Central memory CD8-positive, alpha-beta T cell (primary cell): Measurements from ENCODE around the gene MARCHF7.
"Not testable (repeated sequence)": the region's sequence is repeated elsewhere in the genome, so short reads cannot be mapped to it uniquely, and the experiment has no call there.

Experiments used
- ATAC-seq: fragments of 150-1000 bp; cut with Tn5 transposase; replicated peaks from 2 replicates; pipeline ENCODE4 v1.10.0; 2022; ENCODE audit warnings: mild to moderate bottlenecking, moderate FRiP score, moderate number of reproducible peaks; ENCODE audit not compliant: poor library complexity, severe bottlenecking; ENCODE audit errors: extremely low read depth
- DNase-seq, 2 donors: peaks; one replicate each; pipeline ENCODE4 v3.0.0; 2021; ENCODE audit warnings: low spot score in 2 of 2
- H3K27ac Mint-ChIP-seq: one replicate; pipeline ENCODE4 v1.8.0; 2022; ENCODE audit warnings: low read depth, mild to moderate bottlenecking, moderate library complexity, mixed read lengths
- H3K27me3 Mint-ChIP-seq: one replicate; pipeline ENCODE4 v1.8.0; 2022; ENCODE audit warnings: mixed read lengths
- H3K36me3 Mint-ChIP-seq: one replicate; pipeline ENCODE4 v1.8.0; 2022; ENCODE audit warnings: mild to moderate bottlenecking, moderate library complexity, mixed read lengths; ENCODE audit not compliant: insufficient read depth
- H3K4me1 Mint-ChIP-seq: one replicate; pipeline ENCODE4 v1.8.0; 2022; ENCODE audit warnings: mixed read lengths
- H3K4me3 Mint-ChIP-seq: one replicate; pipeline ENCODE4 v1.8.0; 2022; ENCODE audit warnings: mild to moderate bottlenecking, moderate library complexity, mixed read lengths
- H3K9me3 Mint-ChIP-seq: one replicate; pipeline ENCODE4 v1.8.0; 2022; ENCODE audit warnings: mixed read lengths

Gene MARCHF7

DNA sequence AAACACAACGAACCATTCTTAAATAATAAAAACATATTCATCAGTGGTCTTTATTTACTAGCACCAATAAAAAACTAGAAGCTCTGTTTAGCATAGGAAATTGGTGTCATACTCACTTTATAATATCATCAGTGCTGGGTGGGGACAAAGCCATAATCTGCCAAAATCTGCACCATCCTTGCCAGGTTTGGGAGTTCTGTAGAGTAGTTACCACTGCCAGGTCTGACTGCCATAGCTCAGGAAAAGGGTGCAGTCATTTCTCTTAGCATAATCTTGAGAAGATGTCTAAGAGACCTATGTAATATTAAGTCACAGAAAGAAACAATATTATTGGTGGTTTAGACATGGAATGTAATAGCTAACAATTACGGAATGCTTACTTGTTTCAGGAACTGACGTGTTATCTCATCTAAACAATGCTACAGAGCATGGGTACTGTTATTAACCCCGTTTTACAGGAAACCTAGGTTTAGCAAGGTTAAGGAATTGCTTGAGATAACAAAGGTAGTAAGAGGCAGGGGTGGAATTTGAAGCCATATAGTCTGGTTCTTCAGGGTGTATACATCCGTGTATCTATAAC, 1.6 kb upstream of the MARCHF7 start:
- no peak overlapping the region for H3K27ac Mint-ChIP-seq
- DNase-seq (no peak), ATAC-seq (no peak)
- H3K36me3 Mint-ChIP-seq: peaks cover 25% of the 10 kb centered on the region
- H3K9me3 Mint-ChIP-seq: no peaks in the 10 kb centered on the region
- peaks cover 36% of the 10 kb centered on the region for H3K4me1 Mint-ChIP-seq
- no peak overlapping the region for H3K4me3 Mint-ChIP-seq
- no peaks in the 10 kb centered on the region for H3K27me3 Mint-ChIP-seq

DNA sequence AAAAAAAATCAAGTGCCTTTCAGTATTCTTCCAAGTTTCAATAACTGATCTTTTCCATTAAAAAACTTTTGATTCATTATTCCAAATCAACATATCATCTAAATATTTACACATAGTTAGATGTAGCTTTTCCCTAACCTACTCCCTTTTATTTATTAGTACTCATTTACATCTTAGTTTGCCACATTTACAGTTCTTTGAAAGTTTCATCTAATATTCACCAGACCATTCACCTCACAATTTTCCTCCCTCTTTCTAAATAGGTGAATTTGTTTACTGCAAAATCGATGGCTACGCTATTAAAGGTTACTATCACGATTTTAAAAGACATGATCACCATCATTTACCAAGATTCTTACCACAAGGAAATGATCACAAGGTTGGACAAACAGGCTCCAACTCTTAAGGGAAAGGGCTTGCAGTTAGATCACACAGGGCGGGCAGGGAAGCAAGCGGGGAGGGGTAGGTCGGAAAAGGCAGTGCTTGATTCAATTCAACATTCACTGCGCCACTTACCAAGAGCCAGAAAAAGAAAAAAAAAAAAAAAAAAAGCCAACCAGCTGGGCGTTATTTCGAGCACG, 654 bp upstream of the MARCHF7 start:
- no peak for ATAC-seq
- Mint-ChIP-seq H3K4me3 (peak overlapping the region; percentile 100), H3K27me3 (no peaks in the 10 kb centered on the region), H3K9me3 (no peaks in the 10 kb centered on the region), H3K4me1 (peaks cover 46% of the 10 kb centered on the region), H3K27ac (peak overlapping the region; percentile 100), H3K36me3 (peaks cover 31% of the 10 kb centered on the region)
- no peak for DNase-seq

DNA sequence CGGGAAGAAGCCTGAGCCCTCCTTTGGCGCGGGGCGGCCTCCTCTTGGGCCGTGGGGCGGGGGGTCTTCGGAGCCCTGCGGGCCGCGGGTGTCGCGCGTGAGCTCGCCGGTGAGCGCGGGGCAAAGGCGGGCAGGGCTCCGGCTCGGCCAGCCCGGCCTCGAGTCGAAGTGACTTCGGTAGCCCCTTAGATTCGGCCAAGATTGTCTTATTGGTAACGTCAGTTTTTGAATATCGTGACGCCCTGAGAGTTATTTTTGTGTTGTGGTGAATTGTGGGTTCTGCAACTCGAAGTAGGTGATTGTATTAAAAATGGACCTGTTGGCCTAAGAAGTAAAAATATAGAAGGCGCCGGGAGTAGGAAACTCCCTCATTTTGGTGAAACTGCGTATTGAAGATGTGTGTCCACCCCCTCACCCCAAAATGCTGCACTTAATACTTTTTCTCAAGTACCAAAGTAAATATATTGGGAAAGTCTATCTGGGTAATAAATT, 669 bp downstream of the MARCHF7 start:
- Mint-ChIP-seq H3K36me3 (peaks cover 39% of the 10 kb centered on the region), H3K9me3 (no peaks in the 10 kb centered on the region), H3K27me3 (no peaks in the 10 kb centered on the region), H3K4me3 (peak overlapping the region; percentile 100), H3K27ac (peak overlapping the region; percentile 100), H3K4me1 (peaks cover 55% of the 10 kb centered on the region)
- ATAC-seq (peak; percentile 8), DNase-seq (no peak)

DNA sequence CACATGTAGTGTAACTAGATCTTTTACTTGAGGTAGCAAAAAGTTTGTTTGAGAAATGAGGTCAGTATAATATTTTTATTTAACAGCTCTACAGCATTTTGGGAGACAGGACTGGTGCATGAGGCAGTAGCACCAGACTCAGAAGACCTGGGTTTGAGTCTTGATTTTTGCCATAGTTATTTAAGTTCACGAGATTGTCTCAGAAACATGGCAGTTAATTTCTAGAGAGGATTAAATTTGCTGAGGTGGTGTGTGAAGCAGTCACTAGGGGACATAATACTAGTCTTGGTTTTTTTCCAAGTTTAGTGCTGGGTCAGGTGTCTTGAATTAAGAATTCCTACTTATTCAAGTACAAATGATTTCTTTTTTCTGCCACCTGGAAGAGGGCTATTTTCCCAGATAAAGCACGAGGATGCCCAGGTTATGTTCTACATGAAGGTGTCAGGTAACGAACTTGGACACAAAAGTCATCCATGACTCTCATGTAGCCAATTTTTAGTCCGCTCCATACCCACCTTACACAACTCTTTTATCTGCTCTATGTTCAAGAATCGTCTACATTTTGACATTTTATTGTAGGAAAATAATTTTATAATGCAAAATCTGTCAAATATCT, 1.4 kb downstream of the MARCHF7 start:
- no peak for DNase-seq

DNA sequence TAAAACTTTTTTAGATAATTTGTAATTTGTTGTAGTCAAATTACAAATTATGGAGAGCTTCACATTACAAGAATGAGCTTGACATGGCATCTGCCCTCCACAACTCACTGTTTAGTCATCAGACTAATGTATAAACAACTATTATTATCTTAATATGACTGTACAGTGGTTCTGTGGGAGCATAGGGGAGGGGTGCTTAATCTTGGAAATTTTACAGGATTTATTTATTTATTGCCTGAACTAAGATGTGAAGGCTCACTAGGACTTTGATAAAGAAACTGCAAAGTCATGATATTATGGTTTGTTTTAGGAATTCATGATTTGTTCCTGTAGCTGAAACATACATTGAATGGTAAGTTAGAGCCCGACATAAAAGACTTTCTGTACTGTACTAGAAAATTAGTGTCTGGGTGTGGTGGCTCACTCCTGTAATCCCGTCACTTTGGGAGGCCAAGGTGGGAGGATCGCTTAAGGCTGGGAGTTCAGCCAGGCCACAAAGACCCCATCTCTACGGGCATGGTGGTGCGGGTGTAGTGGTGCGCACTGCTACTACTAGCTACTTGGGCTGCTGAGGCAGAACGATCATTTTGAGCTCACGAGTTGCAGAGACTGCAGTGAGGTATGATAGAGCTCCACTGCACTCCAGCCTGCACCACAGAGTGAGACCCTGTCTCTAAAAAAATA, 2.1 kb downstream of the MARCHF7 start:
- H3K4me3 Mint-ChIP-seq: peak overlapping the region; percentile 100
- no peaks in the 10 kb centered on the region for H3K27me3 Mint-ChIP-seq
- no peak for DNase-seq
- peaks cover 40% of the 10 kb centered on the region for H3K36me3 Mint-ChIP-seq
- no peak overlapping the region for H3K27ac Mint-ChIP-seq
- peaks cover 69% of the 10 kb centered on the region for H3K4me1 Mint-ChIP-seq
- no peaks in the 10 kb centered on the region for H3K9me3 Mint-ChIP-seq
- no peak for ATAC-seq

More for the DNA sequence above, 1.4 kb downstream of the MARCHF7 start:
- Mint-ChIP-seq H3K9me3 (no peaks in the 10 kb centered on the region), H3K4me3 (peak overlapping the region; percentile 100), H3K4me1 (peaks cover 63% of the 10 kb centered on the region), H3K36me3 (peaks cover 37% of the 10 kb centered on the region), H3K27ac (peak overlapping the region; percentile 100), H3K27me3 (no peaks in the 10 kb centered on the region)
- no peak for ATAC-seq

DNA sequence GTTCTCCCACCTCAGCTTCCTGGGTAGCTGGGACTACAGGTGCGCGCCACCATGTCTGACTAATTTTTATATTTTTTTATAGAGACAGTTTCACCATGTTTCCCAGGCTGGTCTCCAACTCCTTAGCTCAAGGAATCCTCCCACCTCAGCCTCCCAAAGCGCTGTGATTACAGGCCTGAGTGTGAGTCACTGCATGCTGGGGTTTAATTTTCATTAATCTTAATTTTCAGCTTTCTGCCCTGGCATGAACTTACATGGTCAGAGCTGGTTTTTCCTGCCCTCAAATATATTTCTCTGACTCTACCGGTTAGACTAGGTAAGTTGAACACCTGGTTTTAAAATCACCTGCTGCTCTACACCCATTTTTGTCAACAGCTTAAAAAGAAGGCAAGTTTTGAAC, 3.1 kb downstream of the MARCHF7 start:
- Mint-ChIP-seq H3K4me1 (peaks cover 80% of the 10 kb centered on the region), H3K27me3 (no peaks in the 10 kb centered on the region), H3K27ac (no peak overlapping the region), H3K4me3 (peak overlapping the region; percentile 44), H3K9me3 (no peaks in the 10 kb centered on the region), H3K36me3 (peaks cover 49% of the 10 kb centered on the region)
- ATAC-seq (no peak), DNase-seq (no peak)

DNA sequence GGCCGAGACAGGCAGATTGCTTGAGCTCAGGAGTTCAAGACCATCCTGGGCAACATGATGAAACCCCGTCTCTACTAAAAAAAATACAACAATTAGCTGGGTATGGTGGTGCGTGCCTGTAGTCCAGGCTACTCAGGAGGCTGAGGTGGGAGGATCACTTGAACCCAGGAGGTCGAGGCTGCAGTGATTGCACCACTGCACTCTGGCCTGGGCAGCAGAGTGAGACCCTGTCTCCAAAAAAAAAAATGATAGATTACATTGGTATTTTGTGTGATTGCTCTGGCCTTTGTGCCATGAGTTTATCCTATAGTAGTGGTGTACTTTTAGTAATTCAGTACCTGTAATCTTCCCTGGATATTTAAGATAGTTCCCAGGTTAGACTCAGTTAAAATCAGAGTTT, 4.1 kb downstream of the MARCHF7 start:
- not testable (repeated sequence) for H3K4me3 Mint-ChIP-seq, H3K27ac Mint-ChIP-seq, DNase-seq, H3K27me3 Mint-ChIP-seq, ATAC-seq, H3K9me3 Mint-ChIP-seq
- Mint-ChIP-seq H3K4me1 (peaks cover 88% of the 10 kb centered on the region), H3K36me3 (peaks cover 51% of the 10 kb centered on the region)

DNA sequence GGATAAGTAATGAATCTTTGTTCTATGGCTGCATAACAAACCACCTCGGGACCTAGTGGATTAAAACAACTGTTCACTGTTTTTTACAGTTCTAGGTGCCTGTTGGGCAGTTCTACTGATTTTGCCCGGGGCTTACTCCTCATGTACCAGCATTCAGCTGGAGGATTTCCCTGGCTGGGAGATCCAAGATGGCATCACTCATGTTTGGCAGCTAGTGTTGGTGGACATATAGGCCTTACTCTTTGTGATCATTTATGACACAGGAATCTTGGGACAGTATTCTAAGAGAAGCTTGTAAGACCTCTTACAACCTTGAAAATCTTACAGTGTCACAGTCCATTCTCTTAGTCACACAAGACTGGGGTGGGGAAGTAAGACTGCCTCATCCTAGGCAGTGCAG, 4.6 kb downstream of the MARCHF7 start:
- H3K4me3 Mint-ChIP-seq: peak overlapping the region; percentile 12
- H3K27ac Mint-ChIP-seq: no peak overlapping the region
- peaks cover 51% of the 10 kb centered on the region for H3K36me3 Mint-ChIP-seq
- ATAC-seq: no peak
- no peaks in the 10 kb centered on the region for H3K9me3 Mint-ChIP-seq
- H3K4me1 Mint-ChIP-seq: peaks cover 88% of the 10 kb centered on the region
- H3K27me3 Mint-ChIP-seq: no peaks in the 10 kb centered on the region
- no peak for DNase-seq

DNA sequence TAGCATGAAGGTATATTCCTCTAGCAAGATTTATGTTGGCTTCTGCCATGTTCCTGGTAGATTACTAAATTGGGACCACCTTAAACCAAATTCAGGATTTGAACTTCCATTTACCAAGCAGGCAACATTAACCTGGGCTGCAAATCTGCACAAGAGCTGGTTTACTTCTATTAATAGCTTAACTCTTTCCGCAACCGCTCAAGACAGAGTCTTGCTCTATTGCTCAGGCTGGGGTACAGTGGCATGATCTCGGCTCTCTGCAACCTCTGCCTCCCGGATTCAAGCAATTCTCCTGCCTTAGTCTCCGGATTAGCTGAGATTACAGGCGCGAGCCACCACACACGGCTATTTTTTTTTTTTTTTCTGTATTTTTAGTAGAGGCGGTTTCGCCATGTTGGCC, 8.4 kb downstream of the MARCHF7 start:
- peaks cover 37% of the 10 kb centered on the region for H3K36me3 Mint-ChIP-seq
- ATAC-seq (no peak), DNase-seq (no peak)
- H3K27ac Mint-ChIP-seq: peak overlapping the region; percentile 5
- H3K4me3 Mint-ChIP-seq: peak overlapping the region; percentile 8
- no peaks in the 10 kb centered on the region for H3K9me3 Mint-ChIP-seq
- peaks cover 96% of the 10 kb centered on the region for H3K4me1 Mint-ChIP-seq
- no peaks in the 10 kb centered on the region for H3K27me3 Mint-ChIP-seq

DNA sequence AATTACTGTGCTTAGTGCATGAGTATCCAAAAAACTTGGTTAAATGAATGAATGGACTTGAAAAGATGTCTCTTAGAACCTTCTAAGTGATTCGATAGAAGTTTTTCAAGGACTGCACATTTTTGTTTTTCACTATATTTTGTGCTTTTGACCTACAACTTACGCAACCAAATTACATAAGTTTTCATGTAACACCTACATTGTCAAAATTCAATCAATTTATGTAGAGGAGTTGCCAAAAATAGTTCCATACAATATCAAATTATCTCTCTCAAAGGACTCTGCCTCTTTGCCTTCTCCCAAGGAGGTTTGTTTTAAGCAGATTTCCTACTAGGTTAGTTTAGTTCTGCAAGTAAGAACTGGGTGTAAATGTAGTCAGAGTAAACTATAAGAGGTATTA, 10.3 kb downstream of the MARCHF7 start:
- ATAC-seq (no peak), DNase-seq (no peak)
- Mint-ChIP-seq H3K9me3 (no peaks in the 10 kb centered on the region), H3K27ac (no peak overlapping the region), H3K36me3 (peaks cover 30% of the 10 kb centered on the region), H3K4me1 (peaks cover 96% of the 10 kb centered on the region), H3K27me3 (no peaks in the 10 kb centered on the region), H3K4me3 (no peak overlapping the region)

DNA sequence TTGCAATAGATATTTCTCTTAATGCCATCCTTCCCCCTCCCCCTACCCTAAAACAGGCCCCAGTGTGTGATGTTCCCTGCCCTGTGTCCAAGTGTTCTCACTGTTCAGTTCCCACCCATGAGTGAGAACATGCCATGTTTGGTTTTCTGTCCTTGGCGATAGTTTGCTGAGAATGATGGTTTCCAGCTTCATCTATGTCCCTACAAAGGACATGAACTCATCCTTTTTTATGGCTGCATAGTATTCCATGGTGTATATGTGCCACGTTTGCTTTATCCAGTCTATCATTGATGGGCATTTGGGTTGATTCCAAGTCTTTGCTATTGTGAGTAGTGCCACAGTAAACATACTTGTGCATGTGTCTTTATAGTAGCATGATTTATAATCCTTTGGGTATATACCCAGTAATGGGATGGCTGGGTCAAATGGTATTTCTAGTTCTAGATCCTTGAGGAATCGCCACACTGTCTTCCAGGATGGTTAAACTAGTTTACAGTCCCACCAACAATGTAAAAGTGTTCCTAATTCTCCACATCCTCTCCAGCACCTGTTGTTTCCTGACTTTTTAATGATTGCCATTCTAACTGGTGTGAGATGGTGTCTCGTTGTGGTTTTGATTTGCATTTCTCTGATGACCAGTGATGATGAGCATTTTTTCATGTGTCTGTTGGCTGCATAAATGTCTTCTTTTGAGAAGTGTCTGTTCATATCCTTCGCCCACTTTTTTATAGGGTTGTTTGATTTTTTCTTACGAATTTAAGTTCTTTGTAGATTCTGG, 12.7 kb downstream of the MARCHF7 start:
- not testable (repeated sequence) for DNase-seq, H3K27me3 Mint-ChIP-seq, H3K9me3 Mint-ChIP-seq, ATAC-seq, H3K4me3 Mint-ChIP-seq
- Mint-ChIP-seq H3K27ac (peak overlapping the region; percentile 7), H3K36me3 (peaks cover 38% of the 10 kb centered on the region), H3K4me1 (peaks cover 85% of the 10 kb centered on the region)

DNA sequence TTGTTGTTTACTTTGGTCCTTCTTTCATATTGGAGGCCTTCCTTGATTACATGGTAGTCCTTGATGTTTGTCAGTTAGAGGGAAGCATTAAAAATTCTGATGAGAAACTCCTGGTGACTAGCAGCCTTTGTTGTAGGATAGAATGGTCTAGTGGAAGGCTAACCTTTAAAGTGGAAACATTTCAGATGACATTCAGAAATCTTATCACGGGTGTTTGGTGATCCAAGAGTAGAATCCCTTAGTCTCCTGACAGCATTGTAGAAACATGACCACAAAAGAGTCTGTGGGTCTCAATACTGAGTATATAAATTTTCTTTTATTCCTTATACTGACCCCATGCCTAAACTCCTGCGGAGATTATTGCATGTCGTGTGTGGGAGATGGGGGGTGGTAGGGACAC, 13.4 kb downstream of the MARCHF7 start:
- peaks cover 77% of the 10 kb centered on the region for H3K4me1 Mint-ChIP-seq

More for the DNA sequence above, 13.4 kb downstream of the MARCHF7 start:
- Mint-ChIP-seq H3K27ac (no peak overlapping the region), H3K9me3 (no peaks in the 10 kb centered on the region), H3K4me3 (no peak overlapping the region), H3K36me3 (peaks cover 38% of the 10 kb centered on the region), H3K27me3 (no peaks in the 10 kb centered on the region)
- ATAC-seq (no peak), DNase-seq (no peak)
